Esophagus (tissue), 2 donors: ENCODE measurements around the gene WWC1. TPM values are rescaled to one million over a fixed set of nuclear protein-coding genes. Genes with fewer than 3 reads are reported as not detected.
A peak's percentile ranks its signal among the peaks of the same experiment; 100 is the strongest.

ENCODE experiments used
- H3K27ac ChIP-seq, 2 donors: one replicate each; pipeline ENCODE4 v1.5.1; 2013; ENCODE audit warnings: low read depth in 2 of 2, mild to moderate bottlenecking in 2 of 2, inconsistent platforms in 1 of 2, low read length in 1 of 2, moderate library complexity in 1 of 2
- H3K27me3 ChIP-seq, 2 donors: one replicate each; pipeline ENCODE4 v1.6.1; 2013; ENCODE audit warnings: low read length in 2 of 2, control low read depth in 1 of 2, mild to moderate bottlenecking in 1 of 2; ENCODE audit not compliant: insufficient read depth in 2 of 2, control insufficient read depth in 1 of 2
- H3K36me3 ChIP-seq, 2 donors: one replicate each; pipeline ENCODE4 v1.6.1; 2013; ENCODE audit warnings: low read length in 1 of 2; ENCODE audit not compliant: control insufficient read depth in 2 of 2, insufficient read depth in 2 of 2
- H3K4me1 ChIP-seq, 2 donors: one replicate each; pipeline ENCODE4 v1.6.1; 2013; ENCODE audit warnings: low read length in 1 of 2; ENCODE audit not compliant: control insufficient read depth in 2 of 2, insufficient read depth in 2 of 2
- H3K4me3 ChIP-seq, 2 donors: one replicate each; pipeline ENCODE4 v1.5.1; 2013; ENCODE audit warnings: low read length in 2 of 2, mild to moderate bottlenecking in 2 of 2, low read depth in 1 of 2, moderate library complexity in 1 of 2
- H3K9me3 ChIP-seq, 2 donors: one replicate each; pipeline ENCODE4 v1.6.1; 2013; ENCODE audit warnings: mild to moderate bottlenecking in 2 of 2, low read depth in 1 of 2, low read length in 1 of 2, moderate library complexity in 1 of 2; ENCODE audit not compliant: control insufficient read depth in 2 of 2, insufficient read depth in 1 of 2
- WGBS, 2 donors: extraction: QIAGEN DNeasy Blood & Tissue Kit; methylation state at CpG; one replicate each; pipeline ENCODE4 v1.1.7; 2013; 5-methylcytosine and 5-hydroxymethylcytosine counted together
- polyA plus RNA-seq, 2 donors: library from polyadenylated mRNA; stranded (reverse); fragments of 200-250 nt; gene quantifications; one replicate each; pipeline ENCODE4 v1.2.3, GENCODE V29; 2013
- donor health status: healthy with polysubstance abuse.
- donor health status: Bipolar disorder and iron deficiency.

The WWC1 gene
- polyA plus RNA-seq, 2 donors = 21.7 to 55.2 TPM

- no peaks in the 10 kb centered on the region for H3K9me3 ChIP-seq
- no peaks in the 10 kb centered on the region for H3K36me3 ChIP-seq
- H3K4me1 ChIP-seq = no peaks in the 10 kb centered on the region
- peak overlapping the region; percentile 70 to 78 for H3K27ac ChIP-seq
- 50 to 67% methylated on average over 4 of the region's 4 CpGs for WGBS, 2 donors
- no peak overlapping the region for H3K4me3 ChIP-seq
- no peaks in the 10 kb centered on the region for H3K27me3 ChIP-seq
These were observed 99.0 kb downstream of the WWC1 start for GRCh38 chr5:168390491-168390890.

DNA sequence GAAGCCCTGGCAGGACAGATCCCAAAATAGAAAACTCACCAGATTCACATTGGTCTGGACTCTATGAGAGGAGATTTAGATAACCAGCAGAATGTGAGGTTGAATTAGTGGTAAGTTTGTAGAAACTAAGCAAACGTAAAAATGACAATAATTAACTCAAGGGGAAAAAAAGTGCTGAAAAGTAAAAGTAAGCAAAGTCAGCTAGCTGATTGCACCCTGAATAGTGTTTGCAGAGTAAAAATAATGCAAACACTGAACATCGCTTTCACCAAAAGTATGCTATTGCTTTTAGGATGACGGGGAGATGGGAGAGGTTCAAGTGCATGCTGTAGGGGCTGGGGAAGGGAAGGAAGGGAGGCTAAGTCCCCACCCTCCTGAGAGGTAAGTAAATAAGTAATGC, 102.3 kb downstream of the WWC1 start:
- no peak overlapping the region for H3K4me3 ChIP-seq
- no peaks in the 10 kb centered on the region for H3K27me3 ChIP-seq
- WGBS, 2 donors = 80 to 95% methylated on average over 3 of the region's 3 CpGs
- no peak overlapping the region for H3K27ac ChIP-seq
- peaks cover 0 to 2% of the 10 kb centered on the region in 2 donors for H3K36me3 ChIP-seq
- H3K4me1 ChIP-seq = no peaks in the 10 kb centered on the region
- H3K9me3 ChIP-seq = no peaks in the 10 kb centered on the region

DNA sequence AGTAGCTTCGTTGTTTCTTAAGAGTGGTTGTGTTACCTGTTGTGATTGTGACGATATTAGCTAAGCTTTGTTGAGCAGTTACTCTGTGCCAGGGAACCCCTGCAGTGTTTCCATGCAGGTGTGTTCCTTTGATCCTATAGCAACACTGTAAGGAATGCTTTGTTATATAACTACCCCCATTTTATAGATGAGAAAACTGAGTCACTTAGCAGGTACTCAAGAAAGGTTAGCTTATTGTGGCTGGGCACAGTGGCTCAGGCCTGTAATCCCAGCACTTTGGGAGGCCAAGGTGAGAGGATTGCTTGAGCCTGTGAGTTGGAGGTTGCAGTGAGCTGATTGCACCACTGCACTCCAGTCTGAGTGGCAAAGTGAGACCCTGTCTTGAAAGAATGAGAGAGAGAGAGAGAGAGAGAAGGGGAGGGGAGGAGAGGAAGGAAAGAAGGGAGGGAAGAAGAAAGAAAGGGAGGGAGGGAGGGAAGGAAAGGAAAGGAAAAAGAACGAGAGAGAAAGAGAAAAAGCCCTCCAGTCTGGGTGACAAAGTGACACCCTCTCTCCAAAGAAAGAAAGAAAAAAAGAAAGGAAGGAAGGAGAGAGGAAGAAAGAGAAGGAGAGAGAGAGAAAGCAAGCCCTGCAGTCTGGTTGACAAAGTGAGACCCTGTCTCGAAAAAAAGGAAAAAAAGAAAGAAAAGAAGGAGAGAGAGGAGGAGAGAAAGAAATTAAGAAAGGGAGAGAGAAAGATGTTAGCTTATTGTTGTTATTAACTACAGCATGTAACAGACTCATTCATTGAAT, 109.2 kb downstream of the WWC1 start:
- Histone ChIP-seq H3K27ac (peak overlapping the region in 1 of 2 donors; percentile 25), H3K36me3 (peaks cover 0 to 7% of the 10 kb centered on the region in 2 donors), H3K27me3 (no peaks in the 10 kb centered on the region), H3K4me1 (peaks cover 0 to 6% of the 10 kb centered on the region in 2 donors), H3K9me3 (no peaks in the 10 kb centered on the region), H3K4me3 (no peak overlapping the region)
- WGBS, 2 donors = 85 to 87% methylated on average over 4 of the region's 4 CpGs

DNA sequence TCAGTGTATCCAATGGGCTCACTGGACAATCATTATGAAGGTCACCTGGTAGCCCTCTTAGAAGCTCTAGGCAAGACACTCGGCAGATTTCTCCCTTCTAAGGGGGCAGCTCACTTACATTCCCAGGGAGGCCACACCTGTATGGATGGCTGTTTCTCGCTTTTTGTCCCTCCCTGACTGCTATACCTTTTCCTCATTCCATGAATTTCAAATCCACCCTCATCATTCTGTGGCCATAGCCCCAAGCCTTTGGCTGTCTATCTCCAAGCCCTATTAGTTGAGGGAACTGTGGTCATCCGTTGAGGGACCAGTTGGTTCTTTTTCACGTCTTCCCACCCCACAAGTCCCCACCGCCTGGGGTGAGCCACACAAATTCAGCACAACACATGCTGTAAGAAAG, 109.8 kb downstream of the WWC1 start:
- Histone ChIP-seq H3K9me3 (no peaks in the 10 kb centered on the region), H3K36me3 (peaks cover 0 to 7% of the 10 kb centered on the region in 2 donors), H3K27me3 (no peaks in the 10 kb centered on the region), H3K4me1 (peaks cover 0 to 6% of the 10 kb centered on the region in 2 donors), H3K4me3 (no peak overlapping the region), H3K27ac (peak overlapping the region; percentile 25 to 77)
- 72 to 78% methylated on average over 5 of the region's 5 CpGs for WGBS, 2 donors

- Histone ChIP-seq H3K4me3 (no peak overlapping the region), H3K27me3 (no peaks in the 10 kb centered on the region), H3K9me3 (no peaks in the 10 kb centered on the region), H3K36me3 (peaks cover 0 to 7% of the 10 kb centered on the region in 2 donors), H3K27ac (peak overlapping the region; percentile 64 to 90), H3K4me1 (peaks cover 0 to 6% of the 10 kb centered on the region in 2 donors)
- 79 to 84% methylated on average over 4 of the region's 4 CpGs for WGBS, 2 donors
These were observed 110.4 kb downstream of the WWC1 start for GRCh38 chr5:168401880-168402279.

GRCh38 chr5:168404365-168404764, 112.9 kb downstream of the WWC1 start:
- peaks cover 0 to 8% of the 10 kb centered on the region in 2 donors for H3K36me3 ChIP-seq
- H3K4me3 ChIP-seq = no peak overlapping the region
- no peaks in the 10 kb centered on the region for H3K9me3 ChIP-seq
- no peaks in the 10 kb centered on the region for H3K27me3 ChIP-seq
- peaks cover 2 to 6% of the 10 kb centered on the region in 2 donors for H3K4me1 ChIP-seq
- H3K27ac ChIP-seq = no peak overlapping the region
- 69 to 70% methylated on average over 12 of the region's 12 CpGs for WGBS, 2 donors

DNA sequence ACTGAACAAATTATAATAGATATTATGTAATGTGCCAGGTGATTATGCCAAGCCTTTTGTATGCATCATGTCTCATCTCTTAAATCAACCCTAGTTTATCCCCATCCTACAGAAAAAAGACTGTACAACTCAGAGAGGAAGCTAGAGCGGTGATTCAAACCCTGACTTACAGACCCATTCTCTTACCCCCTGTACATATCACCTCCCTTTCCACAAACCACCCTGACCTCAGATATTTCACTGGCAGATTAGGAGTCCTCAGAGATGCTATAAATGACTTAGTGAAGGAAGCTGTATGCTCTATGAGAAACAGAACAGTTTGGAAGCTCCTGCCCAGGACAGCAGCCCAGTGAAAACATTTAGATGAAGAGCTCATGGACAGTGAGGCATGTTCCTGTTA, 115.8 kb downstream of the WWC1 start:
- H3K4me1 ChIP-seq = peaks cover 2 to 3% of the 10 kb centered on the region in 2 donors
- WGBS, 2 donors = 83 to 92% methylated on average over 1 of the region's 1 CpG
- no peaks in the 10 kb centered on the region for H3K27me3 ChIP-seq
- H3K27ac ChIP-seq = no peak overlapping the region
- no peak overlapping the region for H3K4me3 ChIP-seq
- no peaks in the 10 kb centered on the region for H3K9me3 ChIP-seq
- H3K36me3 ChIP-seq = peaks cover 0 to 10% of the 10 kb centered on the region in 2 donors

GRCh38 chr5:168408561-168409305, 117.3 kb downstream of the WWC1 start:
- H3K4me3 ChIP-seq = no peak overlapping the region
- H3K36me3 ChIP-seq = peaks cover 0 to 10% of the 10 kb centered on the region in 2 donors
- H3K27me3 ChIP-seq = no peaks in the 10 kb centered on the region
- H3K27ac ChIP-seq = no peak overlapping the region
- WGBS, 2 donors = 83% methylated on average over 11 of the region's 11 CpGs
- H3K9me3 ChIP-seq = no peaks in the 10 kb centered on the region
- H3K4me1 ChIP-seq = peaks cover 2 to 3% of the 10 kb centered on the region in 2 donors

DNA sequence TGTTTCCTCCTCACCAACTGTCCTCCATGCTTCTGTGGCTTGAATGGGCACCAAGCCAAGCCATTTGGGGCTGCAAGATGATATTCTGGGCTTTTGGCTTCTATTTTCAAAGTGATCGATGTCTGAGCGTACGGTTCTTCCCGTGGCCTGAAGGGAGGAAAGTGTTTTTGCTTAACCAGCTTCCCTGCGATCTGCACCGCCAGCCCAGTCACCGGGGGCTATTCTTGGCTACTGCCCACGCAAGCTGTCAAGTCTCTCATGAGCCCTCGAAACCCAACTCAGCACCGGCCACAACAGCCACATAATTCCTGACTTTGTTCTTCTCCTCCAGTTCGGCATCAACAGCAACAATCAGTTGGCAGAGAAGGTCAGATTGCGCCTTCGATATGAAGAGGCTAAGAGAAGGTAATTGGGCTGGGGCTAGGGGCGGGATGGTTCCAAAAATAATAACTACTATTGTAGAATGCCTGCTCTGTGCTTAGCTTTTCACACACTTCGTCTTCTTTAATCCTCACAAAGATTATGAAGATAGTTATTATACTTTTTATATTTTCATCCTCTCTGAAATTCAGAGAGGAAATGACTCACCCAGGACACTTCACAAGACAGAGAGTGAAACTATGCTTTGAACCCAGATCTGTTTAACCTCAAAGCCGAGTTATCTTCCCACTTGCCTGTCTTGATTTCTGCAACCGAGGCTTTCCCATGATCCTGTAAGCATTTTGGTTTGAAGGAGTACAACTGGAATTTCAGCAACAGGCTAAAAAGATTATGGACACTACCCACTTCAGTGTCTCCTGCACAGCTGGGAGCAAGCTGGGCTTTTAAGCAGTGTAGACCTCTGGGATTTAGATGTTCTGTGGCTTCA, 118.4 kb downstream of the WWC1 start:
- H3K4me3 ChIP-seq = no peak overlapping the region
- no peaks in the 10 kb centered on the region for H3K27me3 ChIP-seq
- H3K4me1 ChIP-seq = peaks cover 0 to 2% of the 10 kb centered on the region in 2 donors
- no peak overlapping the region for H3K27ac ChIP-seq
- no peaks in the 10 kb centered on the region for H3K9me3 ChIP-seq
- 57 to 66% methylated on average over 17 of the region's 17 CpGs for WGBS, 2 donors
- H3K36me3 ChIP-seq = peaks cover 0 to 13% of the 10 kb centered on the region in 2 donors
